Liver (tissue), 9 donors: ENCODE results near the gene OGA. TPM values are rescaled to one million over a fixed set of nuclear protein-coding genes. Genes with fewer than 3 reads are reported as not detected.

Experiments
- DNase-seq: peaks from one replicate; pipeline ENCODE4 v3.0.0-alpha.2; 2017; ENCODE audit warnings: low spot score
- H3K27ac ChIP-seq, 2 donors: one replicate each; pipeline ENCODE4 v1.7.0; 2013; ENCODE audit warnings: inconsistent platforms in 2 of 2, low read length in 2 of 2, control low read depth in 1 of 2, low read depth in 1 of 2, mild to moderate bottlenecking in 1 of 2
- H3K27me3 ChIP-seq, 4 donors: one replicate each; pipeline versions ENCODE4 v1.6.1 to v1.7.0; 2013; ENCODE audit warnings: low read length in 3 of 4, inconsistent platforms in 1 of 4, mild to moderate bottlenecking in 1 of 4, moderate library complexity in 1 of 4; ENCODE audit not compliant: control insufficient read depth in 4 of 4, insufficient read depth in 4 of 4
- H3K36me3 ChIP-seq, 4 donors: one replicate each; pipeline versions ENCODE4 v1.6.1 to v1.7.0; 2013; ENCODE audit warnings: low read length in 3 of 4, mild to moderate bottlenecking in 3 of 4, low read depth in 1 of 4, moderate library complexity in 1 of 4; ENCODE audit not compliant: control insufficient read depth in 4 of 4, insufficient read depth in 3 of 4
- H3K4me1 ChIP-seq, 4 donors: one replicate each; pipeline versions ENCODE4 v1.6.1 to v1.7.0; 2013; ENCODE audit warnings: low read length in 3 of 4, mild to moderate bottlenecking in 3 of 4, moderate library complexity in 1 of 4; ENCODE audit not compliant: control insufficient read depth in 4 of 4, insufficient read depth in 4 of 4
- H3K4me3 ChIP-seq, 3 donors: one replicate each; pipeline versions ENCODE4 v1.6.1 to v1.7.0; 2013; ENCODE audit warnings: low read length in 3 of 3, control low read depth in 1 of 3, low read depth in 1 of 3, mild to moderate bottlenecking in 1 of 3
- H3K9ac ChIP-seq, 2 donors: one replicate each; pipeline ENCODE4 v1.7.0; 2013; ENCODE audit warnings: low read length in 2 of 2, mild to moderate bottlenecking in 2 of 2, moderate library complexity in 2 of 2, control low read depth in 1 of 2, low read depth in 1 of 2
- H3K9me3 ChIP-seq, 4 donors: one replicate each; pipeline versions ENCODE4 v1.6.1 to v1.7.0; 2013; ENCODE audit warnings: low read length in 3 of 4; ENCODE audit not compliant: control insufficient read depth in 4 of 4
- EGR1 ChIP-seq, 2 donors: IDR thresholded peaks; 2 replicates each; pipeline ENCODE4 v1.6.1; 2016 to 2018; ENCODE audit warnings: antibody characterized with exemption in 2 of 2, low read depth in 2 of 2
- FOXA1 ChIP-seq: IDR thresholded peaks from 2 replicates; pipeline ENCODE4 v1.6.1; 2016; ENCODE audit warnings: antibody characterized with exemption
- FOXA2 ChIP-seq: IDR thresholded peaks from 2 replicates; pipeline ENCODE4 v1.6.1; 2016; ENCODE audit warnings: antibody characterized with exemption
- HNF4A ChIP-seq, 2 donors: conservative IDR thresholded peaks; 2 replicates each; pipeline ENCODE4 v1.6.1; 2016; ENCODE audit warnings: antibody characterized with exemption in 2 of 2, mild to moderate bottlenecking in 2 of 2
- HNF4G ChIP-seq: IDR thresholded peaks from 2 replicates; pipeline ENCODE4 v1.6.1; 2016; ENCODE audit warnings: antibody characterized with exemption
- JUND ChIP-seq, 2 donors: IDR thresholded peaks; 2 replicates each; pipeline ENCODE4 v1.6.1; 2016; ENCODE audit warnings: antibody characterized with exemption in 2 of 2
- NR2F2 ChIP-seq: IDR thresholded peaks from 2 replicates; pipeline ENCODE4 v1.6.1; 2016; ENCODE audit warnings: antibody characterized with exemption
- RAD21 ChIP-seq, 2 donors: IDR thresholded peaks; 2 replicates each; pipeline ENCODE4 v1.6.1; 2016; ENCODE audit warnings: antibody characterized with exemption in 2 of 2, mild to moderate bottlenecking in 2 of 2
- RXRA ChIP-seq, 2 donors: IDR thresholded peaks; 2 replicates each; pipeline ENCODE4 v1.6.1; 2017 to 2018; ENCODE audit warnings: antibody characterized with exemption in 2 of 2, mild to moderate bottlenecking in 1 of 2
- SP1 ChIP-seq: IDR thresholded peaks from 2 replicates; pipeline ENCODE4 v1.6.1; 2018; ENCODE audit warnings: antibody characterized with exemption, mild to moderate bottlenecking
- TAF1 ChIP-seq: conservative IDR thresholded peaks from 2 replicates; pipeline ENCODE4 v1.6.1; 2016; ENCODE audit warnings: antibody characterized with exemption, mild to moderate bottlenecking
- YY1 ChIP-seq: IDR thresholded peaks from 2 replicates; pipeline ENCODE4 v1.6.1; 2016; ENCODE audit warnings: antibody characterized with exemption, mild to moderate bottlenecking
- WGBS: extraction: QIAGEN DNeasy Blood & Tissue Kit; methylation state at CpG from one replicate; pipeline ENCODE4 v1.1.7; 2013; 5-methylcytosine and 5-hydroxymethylcytosine counted together
- polyA plus RNA-seq, 2 donors: library from polyadenylated mRNA; stranded (reverse) in 1 of 2; unstranded in 1 of 2; fragments of 200-250 nt in 1 of 2; fragments of >200 nt in 1 of 2; fragmentation: Nextera tagmentation in 1 of 2; extraction: Ambion mirVana in 1 of 2; gene quantifications; one replicate each; pipeline versions ENCODE4 v1.2.1 to v1.2.3, GENCODE V29; 2013 to 2015
- total RNA-seq, 2 donors: library from RNA; depleted of rRNA; stranded (reverse); fragments of >200 nt; gene quantifications; one replicate each; pipeline ENCODE4 v1.2.3, GENCODE V29; 2014
- TF ChIP-seq, protein P1 (sequence below): IDR thresholded peaks from 2 replicates; pipeline ENCODE4 v1.6.1; 2016; ENCODE audit warnings: antibody characterized with exemption
- TF ChIP-seq, protein P2 (sequence below): IDR thresholded peaks from 2 replicates; pipeline ENCODE4 v1.6.1; 2016; ENCODE audit warnings: antibody characterized with exemption, mild to moderate bottlenecking
- TF ChIP-seq, protein P3 (sequence below): IDR thresholded peaks from 2 replicates; pipeline ENCODE4 v1.6.1; 2016; ENCODE audit warnings: antibody characterized with exemption
- donor health status: healthy.
- donor health status: healthy.
- donor health status: healthy.
- donor health status: healthy.
- donor health status: healthy.

The OGA gene
- total and polyA plus RNA-seq, 4 donors, result 18.0 to 64.3 (median 41.4) TPM

DNA sequence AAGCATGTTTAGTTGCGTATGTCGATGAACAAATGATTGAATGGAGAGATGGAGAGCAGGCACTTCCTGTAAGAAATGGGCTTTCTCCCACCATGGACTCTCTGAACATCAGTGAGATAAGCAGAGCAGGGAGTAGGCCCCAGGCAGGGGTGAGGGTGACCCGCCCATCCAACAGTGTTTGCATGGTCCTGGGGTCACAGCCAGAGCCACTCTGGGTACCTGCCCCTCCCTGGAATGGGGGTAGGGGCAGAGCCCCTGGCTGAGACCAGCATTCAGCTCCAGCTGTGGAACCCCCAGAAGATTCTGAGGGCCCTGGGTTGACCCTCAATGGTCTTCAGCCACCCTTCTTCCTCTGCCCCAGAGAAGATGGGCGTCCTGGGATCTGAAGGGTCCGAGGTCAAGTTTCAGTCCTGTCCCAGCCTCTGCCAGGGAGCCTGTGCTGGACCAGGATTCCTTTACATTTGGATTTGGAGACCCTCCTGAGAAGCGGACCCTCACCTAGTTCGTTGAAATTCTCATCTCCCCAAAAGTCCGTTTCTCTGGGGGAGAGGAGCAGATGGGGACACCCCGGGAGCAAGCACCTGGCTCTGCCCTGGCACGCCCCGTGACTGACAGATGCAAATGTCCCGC, 40.0 kb downstream of the OGA start (continued):
- TF ChIP-seq SP1 (no peak), FOXA1 (no peak), TAF1 (no peak), YY1 (no peak), JUND (IDR thresholded peaks at IDR 0.05) (no peak)
- TF ChIP-seq, protein P1, sequence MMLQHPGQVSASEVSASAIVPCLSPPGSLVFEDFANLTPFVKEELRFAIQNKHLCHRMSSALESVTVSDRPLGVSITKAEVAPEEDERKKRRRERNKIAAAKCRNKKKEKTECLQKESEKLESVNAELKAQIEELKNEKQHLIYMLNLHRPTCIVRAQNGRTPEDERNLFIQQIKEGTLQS, result no peak

DNA sequence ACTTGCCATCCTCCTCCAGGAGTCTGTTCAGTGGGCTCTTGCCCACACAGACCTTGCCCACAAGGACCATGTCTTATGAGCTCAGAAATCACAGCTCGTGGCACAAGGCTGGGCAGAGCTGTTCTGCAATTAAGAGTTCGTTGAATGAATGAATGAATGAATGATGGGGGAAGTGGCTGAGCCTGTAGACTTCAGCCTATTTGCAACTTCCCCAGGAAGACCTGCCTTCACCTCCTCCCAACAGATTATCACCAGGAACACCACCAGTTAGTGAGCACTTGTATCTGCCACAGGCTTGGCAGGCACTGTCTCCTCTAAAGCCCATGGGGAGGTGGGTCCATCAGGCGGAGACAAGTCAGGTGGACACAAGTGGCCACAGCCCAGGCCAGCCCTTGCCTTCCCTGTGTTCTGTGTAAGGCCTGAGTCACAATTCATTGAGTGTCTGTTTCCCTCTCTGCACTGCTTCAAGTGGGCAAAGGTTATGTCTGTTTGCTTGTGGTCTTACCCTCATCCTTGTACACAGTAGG, 40.6 kb downstream of the OGA start:
- TF ChIP-seq FOXA2 (no peak), EGR1 (IDR thresholded peaks at IDR 0.05; ENCODE audit: low read depth in 2 of 2) (no peak)
- TF ChIP-seq, protein P2, sequence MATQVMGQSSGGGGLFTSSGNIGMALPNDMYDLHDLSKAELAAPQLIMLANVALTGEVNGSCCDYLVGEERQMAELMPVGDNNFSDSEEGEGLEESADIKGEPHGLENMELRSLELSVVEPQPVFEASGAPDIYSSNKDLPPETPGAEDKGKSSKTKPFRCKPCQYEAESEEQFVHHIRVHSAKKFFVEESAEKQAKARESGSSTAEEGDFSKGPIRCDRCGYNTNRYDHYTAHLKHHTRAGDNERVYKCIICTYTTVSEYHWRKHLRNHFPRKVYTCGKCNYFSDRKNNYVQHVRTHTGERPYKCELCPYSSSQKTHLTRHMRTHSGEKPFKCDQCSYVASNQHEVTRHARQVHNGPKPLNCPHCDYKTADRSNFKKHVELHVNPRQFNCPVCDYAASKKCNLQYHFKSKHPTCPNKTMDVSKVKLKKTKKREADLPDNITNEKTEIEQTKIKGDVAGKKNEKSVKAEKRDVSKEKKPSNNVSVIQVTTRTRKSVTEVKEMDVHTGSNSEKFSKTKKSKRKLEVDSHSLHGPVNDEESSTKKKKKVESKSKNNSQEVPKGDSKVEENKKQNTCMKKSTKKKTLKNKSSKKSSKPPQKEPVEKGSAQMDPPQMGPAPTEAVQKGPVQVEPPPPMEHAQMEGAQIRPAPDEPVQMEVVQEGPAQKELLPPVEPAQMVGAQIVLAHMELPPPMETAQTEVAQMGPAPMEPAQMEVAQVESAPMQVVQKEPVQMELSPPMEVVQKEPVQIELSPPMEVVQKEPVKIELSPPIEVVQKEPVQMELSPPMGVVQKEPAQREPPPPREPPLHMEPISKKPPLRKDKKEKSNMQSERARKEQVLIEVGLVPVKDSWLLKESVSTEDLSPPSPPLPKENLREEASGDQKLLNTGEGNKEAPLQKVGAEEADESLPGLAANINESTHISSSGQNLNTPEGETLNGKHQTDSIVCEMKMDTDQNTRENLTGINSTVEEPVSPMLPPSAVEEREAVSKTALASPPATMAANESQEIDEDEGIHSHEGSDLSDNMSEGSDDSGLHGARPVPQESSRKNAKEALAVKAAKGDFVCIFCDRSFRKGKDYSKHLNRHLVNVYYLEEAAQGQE, result no peak
- TF ChIP-seq, protein P3, sequence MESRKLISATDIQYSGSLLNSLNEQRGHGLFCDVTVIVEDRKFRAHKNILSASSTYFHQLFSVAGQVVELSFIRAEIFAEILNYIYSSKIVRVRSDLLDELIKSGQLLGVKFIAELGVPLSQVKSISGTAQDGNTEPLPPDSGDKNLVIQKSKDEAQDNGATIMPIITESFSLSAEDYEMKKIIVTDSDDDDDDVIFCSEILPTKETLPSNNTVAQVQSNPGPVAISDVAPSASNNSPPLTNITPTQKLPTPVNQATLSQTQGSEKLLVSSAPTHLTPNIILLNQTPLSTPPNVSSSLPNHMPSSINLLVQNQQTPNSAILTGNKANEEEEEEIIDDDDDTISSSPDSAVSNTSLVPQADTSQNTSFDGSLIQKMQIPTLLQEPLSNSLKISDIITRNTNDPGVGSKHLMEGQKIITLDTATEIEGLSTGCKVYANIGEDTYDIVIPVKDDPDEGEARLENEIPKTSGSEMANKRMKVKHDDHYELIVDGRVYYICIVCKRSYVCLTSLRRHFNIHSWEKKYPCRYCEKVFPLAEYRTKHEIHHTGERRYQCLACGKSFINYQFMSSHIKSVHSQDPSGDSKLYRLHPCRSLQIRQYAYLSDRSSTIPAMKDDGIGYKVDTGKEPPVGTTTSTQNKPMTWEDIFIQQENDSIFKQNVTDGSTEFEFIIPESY, result no peak
- Histone ChIP-seq H3K4me3 (no peak overlapping the region), H3K4me1 (peaks cover 19 to 42% (median 24%) of the 10 kb centered on the region in 4 donors), H3K36me3 (no peaks in the 10 kb centered on the region), H3K9me3 (no peaks in the 10 kb centered on the region), H3K9ac (no peak overlapping the region), H3K27me3 (peaks cover 0 to 15% (median 1%) of the 10 kb centered on the region in 4 donors), H3K27ac (no peak overlapping the region)
- WGBS, result 92% methylated on average over 3 of the region's 3 CpGs
- no peak for DNase-seq

DNA sequence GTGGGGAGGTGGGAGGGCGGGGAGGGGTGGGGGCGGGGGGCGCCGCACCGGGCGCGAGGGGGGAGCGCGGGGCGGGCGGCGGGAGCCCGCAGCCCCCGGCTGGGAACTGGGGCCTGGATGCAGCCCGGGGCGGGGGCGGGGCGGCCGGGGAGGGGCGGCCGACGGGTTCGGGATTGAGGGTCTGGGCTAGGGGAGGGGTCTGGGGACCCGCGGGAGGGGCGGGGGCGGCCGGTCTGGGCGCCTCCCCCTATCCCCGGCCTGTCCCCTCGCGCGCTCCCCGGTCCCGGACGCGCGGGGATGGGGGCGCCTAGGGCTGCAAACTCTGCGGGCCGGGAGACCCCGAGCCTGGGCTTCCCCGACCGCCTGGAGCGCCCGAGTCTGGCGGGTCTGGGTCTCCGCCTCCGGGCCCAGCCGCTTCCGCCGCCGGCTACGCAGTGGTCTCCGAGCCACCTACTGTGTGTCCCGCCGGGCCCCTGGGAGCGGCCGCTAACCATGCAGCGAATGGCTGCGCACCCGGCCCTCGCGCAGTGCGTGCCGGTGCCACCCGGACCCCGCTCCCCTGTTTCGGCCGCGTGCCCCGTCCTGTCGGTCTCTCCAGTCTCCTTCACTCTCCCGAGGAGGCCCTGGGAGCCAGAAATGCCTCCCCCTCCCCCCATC, 42.0 kb downstream of the OGA start:
- peak overlapping the region in 1 of 3 donors; percentile 38 for H3K4me3 ChIP-seq
- H3K9me3 ChIP-seq, result no peaks in the 10 kb centered on the region
- TF ChIP-seq HNF4G, result no peak
- no peak for TF ChIP-seq RAD21 (IDR thresholded peaks at IDR 0.05)
- TF ChIP-seq YY1, result no peak
- TF ChIP-seq JUND (IDR thresholded peaks at IDR 0.05), result no peak
- TF ChIP-seq FOXA2, result no peak
- no peak for TF ChIP-seq NR2F2
- TF ChIP-seq SP1, result no peak
- TF ChIP-seq EGR1 (IDR thresholded peaks at IDR 0.05; ENCODE audit: low read depth in 2 of 2), result no peak
- no peak for TF ChIP-seq FOXA1
- TF ChIP-seq, protein P3, result no peak
- no peak for TF ChIP-seq HNF4A (conservative IDR thresholded peaks at IDR 0.05)
- TF ChIP-seq TAF1, result no peak
- TF ChIP-seq RXRA (IDR thresholded peaks at IDR 0.05), result no peak
- no peak for DNase-seq
- no peak overlapping the region for H3K27ac ChIP-seq
- WGBS, result 11% methylated on average over 74 of the region's 74 CpGs
- H3K36me3 ChIP-seq, result no peaks in the 10 kb centered on the region
- H3K9ac ChIP-seq, result no peak overlapping the region
- peaks cover 0 to 21% (median 3%) of the 10 kb centered on the region in 4 donors for H3K27me3 ChIP-seq
- peaks cover 17 to 33% (median 21%) of the 10 kb centered on the region in 4 donors for H3K4me1 ChIP-seq
